Activated T-cell treated with anti-CD3 and anti-CD28 coated beads for 24 hours (primary cell): ENCODE results near the gene OR14C36.
"Not testable (repeated sequence)": the region's sequence is repeated elsewhere in the genome, so short reads cannot be mapped to it uniquely, and the experiment has no call there.

ENCODE experiments used
- DNase-seq: peaks from one replicate; pipeline ENCODE4 v3.0.0-alpha.2; 2020; ENCODE audit warnings: low read depth

The OR14C36 gene, protein sequence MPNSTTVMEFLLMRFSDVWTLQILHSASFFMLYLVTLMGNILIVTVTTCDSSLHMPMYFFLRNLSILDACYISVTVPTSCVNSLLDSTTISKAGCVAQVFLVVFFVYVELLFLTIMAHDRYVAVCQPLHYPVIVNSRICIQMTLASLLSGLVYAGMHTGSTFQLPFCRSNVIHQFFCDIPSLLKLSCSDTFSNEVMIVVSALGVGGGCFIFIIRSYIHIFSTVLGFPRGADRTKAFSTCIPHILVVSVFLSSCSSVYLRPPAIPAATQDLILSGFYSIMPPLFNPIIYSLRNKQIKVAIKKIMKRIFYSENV

DNA sequence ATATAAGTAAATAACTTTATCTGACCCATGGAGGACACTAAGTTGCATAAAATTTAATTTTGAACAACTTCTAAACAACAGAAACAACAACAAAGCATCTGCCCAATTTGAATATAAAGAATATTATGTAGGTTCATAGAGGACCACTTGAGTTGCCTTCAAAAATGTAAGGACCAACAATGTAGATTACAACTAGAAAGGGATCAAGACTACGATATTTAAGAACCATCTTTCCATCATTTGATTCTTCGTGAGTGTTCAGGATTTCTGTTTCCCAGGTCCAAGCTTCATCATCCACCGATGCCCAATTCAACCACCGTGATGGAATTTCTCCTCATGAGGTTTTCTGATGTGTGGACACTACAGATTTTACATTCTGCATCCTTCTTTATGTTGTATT, at the start of gene OR14C36:
OR14C36 (plus strand) TSS at position 301 of the 400 bp plus-strand sequence; CDS start at position 301, 0 bp downstream.
- no peak for DNase-seq

DNA sequence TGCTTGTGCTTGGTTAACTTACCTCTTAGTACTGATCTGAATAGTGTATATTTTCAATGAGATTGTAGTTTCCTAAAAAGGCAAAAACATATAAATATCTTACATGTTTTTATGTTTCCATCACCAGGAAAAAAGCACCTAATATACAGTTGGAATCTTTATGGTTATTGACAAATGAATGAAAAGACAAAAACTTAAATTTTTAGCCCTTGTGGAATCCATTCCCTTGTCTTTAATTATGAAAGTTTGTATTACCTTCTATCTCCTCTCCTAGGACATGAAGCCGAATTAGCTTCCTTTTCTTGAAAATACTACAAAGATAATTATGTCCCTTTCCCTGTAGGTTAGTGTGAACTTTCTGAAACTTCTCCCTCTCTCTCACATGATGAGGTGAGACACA, 45.3 kb upstream of the OR14C36 start, which contains the start of gene OR2T12:
OR2T12 (minus strand) TSS at position 101 of the 400 bp plus-strand sequence. CDS start 7,846 bp downstream, outside the sequence.
- DNase-seq: no peak

DNA sequence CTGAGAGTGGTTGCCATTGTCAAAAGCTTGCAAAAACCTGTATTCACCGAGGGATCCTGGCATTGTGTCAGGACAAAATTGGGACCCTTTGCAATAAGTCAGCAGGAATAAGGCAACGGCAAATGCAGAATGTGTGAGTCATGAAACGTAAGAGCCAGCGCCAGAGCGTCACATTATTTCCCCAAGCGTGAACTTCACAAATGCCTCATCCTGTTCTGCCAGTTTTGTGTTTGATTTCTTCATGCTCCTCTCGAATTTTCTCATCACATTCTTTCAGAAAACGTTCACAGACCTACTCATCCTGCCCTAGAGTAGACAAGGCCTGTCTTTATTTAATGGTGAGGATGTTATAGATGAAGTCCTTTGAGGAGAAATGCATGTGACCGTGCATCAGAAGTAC, 42.9 kb upstream of the OR14C36 start:
- DNase-seq: not testable (repeated sequence)

DNA sequence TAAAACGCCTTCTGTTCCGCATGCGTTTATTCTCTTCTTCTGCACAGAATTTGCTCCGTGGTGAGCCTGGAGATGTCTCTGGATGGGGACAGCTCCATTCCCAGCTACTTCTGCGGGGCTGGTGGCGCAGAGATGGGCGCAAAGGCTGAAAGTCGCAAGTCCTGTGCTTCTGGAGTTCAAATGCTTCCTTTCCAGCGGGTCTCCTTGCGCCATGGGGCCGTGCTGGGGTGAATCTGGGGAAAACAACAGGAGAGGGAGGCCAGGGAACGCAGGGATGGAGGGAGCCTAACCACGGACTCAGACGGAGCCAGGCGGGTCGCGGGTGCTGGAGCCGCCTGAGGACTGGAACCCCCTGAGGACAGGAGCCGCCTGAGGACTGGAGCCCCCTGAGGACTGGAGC, 42.5 kb upstream of the OR14C36 start:
- no peak for DNase-seq

DNA sequence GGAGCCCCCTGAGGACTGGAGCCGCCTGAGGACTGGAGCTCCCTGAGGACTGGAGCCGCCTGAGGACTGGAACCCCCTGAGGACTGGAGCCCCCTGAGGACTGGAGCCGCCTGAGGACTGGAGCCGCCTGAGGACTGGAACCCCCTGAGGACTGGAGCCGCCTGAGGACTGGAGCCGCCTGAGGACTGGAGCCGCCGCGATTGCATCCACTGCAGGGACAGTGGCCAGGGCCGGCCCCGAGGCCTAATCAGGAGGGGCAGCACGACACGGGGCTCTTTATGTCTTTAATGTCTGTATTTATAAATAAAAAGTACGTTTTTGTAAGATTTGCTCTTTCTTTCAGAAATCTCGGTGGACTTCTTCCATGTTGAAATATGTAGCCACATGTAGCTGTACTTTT, 41.8 kb upstream of the OR14C36 start:
- not testable (repeated sequence) for DNase-seq

DNA sequence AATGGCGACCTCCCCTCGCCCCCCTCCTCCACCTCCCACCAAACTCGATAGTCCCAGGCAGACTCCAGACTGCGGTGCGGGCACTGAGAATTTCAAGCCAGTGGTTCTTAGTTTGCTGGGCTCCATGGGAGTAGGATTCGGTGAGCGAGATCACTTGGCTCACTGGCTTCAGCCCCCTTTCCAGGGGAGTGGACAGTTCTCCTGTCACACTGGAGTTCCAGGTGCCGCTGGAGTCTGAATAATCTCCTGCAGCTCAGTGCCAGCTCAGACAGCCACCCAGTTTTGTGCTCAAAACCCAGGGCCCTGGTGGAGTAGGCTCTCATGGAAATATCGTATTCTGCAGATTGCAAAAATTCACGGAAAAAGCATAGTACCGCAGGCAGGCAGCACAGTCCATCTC, 31.8 kb upstream of the OR14C36 start:
- no peak for DNase-seq

DNA sequence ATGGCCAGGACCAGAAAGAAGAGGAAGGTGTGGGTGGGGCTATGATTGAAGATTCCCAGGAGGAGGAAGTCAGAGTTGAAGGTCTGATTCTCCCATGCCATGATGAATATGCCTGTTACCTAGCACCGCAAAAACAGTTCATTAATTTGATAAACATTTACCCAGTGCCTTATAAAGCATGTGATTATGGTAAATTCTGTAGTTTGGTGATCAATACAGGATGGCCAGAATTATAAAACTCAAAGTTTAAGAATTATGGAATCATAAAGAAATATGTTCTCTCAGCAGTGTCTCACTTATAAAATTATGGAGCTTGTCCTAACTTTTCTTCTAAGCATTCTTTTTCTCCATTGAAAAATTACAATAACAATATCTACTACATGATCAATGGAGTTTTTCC, 24.1 kb upstream of the OR14C36 start, which contains the start of gene OR2M7:
OR2M7 (minus strand) TSS at position 101 of the 400 bp plus-strand sequence; CDS start at position 101, 0 bp downstream.
- no peak for DNase-seq

DNA sequence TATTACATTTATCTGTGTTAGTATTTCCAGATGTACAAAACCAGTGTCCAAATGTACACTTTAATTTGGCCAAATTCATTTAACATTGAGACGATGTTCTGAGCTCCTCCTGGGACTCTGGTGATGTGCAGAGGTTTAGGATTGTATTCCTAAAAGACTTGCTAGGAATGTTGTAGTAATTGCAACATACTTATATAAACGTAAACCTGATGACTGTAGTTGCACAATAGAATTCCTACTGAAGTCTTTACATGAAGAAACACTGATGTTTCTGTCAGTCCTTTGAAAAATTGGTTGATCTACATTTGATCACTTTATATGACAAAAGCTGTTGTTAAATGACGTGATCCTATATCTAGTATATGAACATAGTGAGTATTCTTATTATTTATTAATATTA, 5.1 kb upstream of the OR14C36 start:
- no peak for DNase-seq

DNA sequence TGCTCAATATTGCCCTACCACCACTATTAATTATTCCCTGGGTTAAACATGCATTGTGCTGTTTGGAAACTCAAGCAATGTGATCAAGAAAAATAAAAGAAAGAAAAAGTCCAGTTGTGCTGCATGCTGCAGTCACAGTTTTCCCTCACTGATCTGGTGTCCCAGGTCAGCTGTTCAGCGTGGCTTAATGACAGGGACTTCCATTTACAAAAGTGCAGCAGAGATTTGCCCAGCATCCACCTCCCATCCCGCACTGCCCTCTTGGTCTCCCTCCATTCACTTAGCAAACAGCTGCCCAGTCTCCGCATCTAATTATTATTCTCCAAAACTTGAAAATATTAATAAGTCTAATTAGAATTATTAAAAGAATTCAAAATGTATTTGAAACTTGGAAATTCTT, 10.8 kb downstream of the OR14C36 start:
- no peak for DNase-seq

DNA sequence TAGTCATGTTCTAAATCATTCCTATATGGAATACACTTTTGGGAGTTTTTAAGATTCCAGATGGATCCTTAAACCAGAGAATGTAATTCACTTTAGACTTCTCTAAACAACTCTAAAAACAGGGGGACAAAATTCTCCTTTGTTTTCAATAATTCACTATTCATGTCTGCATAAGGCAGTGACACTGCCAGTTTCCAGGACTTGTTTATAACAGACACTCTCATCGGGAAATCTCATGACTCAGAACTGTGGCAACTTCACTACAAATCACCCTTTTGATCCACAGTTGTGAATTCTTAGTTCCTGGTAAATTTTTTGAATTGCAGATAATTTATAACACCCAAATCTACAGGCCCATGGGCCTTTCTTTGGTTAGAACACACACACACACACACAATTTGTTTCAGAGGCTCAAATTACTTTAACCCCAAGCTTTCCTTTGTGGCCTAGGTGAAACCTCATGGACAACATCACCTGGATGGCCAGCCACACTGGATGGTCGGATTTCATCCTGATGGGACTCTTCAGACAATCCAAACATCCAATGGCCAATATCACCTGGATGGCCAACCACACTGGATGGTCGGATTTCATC, 12.6 kb downstream of the OR14C36 start, which contains the start of gene OR2T4:
OR2T4 (plus strand) TSS at position 545 of the 595 bp plus-strand sequence; CDS start at position 545, 0 bp downstream.
- DNase-seq: no peak

DNA sequence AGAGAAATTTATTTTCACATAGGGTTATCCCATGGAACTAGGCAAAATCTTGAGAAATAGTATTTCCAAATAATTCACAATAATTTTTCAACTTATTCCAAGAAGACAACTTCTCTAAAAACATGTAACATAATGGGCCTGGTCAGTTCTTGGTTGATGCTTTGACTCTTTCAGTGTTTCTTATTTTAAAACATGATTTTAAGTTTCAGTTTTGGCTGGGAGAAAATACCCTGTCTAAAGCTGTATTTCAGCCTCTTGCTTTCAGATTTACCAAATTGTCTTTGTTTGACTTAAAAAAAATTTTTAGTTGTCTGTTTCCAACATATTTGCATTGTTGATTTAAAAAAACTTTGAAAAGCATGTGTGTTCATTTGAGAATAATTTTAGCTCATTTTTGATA, 18.0 kb downstream of the OR14C36 start:
- DNase-seq: no peak

DNA sequence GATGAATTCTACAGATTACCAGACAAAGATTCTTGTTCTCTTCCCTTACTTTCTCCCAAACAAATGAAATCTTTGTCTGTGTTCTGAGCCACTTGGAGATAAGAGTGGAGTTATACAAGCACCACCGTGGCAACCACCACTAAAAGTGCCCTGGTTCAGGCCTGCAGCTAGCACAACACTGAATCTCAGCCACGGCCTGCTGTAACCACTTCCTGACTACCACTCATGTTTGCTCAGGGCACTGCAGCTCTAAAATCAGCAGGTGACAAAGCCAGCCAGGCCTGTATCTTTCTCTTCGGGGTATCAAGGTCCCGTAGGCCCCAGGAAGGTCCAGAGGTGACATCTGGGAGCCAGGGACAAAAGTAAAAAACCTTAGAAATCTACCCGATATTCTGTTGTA, 23.8 kb downstream of the OR14C36 start:
- DNase-seq: no peak

DNA sequence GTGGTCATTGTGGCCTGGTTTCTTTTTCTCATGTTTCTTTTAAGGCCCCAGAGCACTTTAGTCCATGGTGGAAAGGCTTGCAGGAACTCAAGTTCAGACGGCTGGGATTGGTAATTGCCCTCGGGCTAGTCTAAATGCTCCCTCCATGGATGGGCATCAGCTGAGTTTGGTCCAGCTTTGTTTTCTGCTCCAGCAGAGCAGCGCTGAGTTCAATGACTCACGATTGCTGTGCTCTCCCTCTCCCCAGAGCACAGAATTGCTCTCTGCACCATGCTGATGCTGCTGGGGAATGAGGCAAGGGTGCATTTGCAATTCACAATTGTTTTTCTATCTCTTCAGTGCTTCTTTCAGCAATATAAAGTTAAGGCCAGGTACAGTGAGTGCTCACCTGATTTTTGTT, 25.2 kb downstream of the OR14C36 start:
- DNase-seq: no peak

DNA sequence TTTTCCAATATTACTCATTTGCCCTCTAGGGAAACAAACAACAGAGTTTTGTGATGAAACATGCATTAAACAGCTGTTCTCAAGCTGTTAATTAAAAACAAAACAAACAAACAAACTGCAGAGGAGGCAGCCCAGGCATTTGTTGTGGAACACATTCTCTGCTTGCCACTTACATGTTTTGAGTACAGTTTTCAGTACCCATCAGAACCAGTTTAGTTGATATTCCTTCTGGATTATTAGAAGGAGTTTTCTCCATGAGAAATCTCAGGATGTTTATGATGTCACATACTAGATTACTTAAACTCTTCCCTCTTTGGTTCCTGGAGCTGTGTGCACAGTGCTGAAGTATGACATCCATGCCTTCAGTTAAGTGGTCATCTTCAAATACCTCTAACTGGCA, 26.9 kb downstream of the OR14C36 start, which contains the start of gene OR2T6:
OR2T6 (plus strand) TSS at position 301 of the 400 bp plus-strand sequence. CDS start 11,863 bp downstream, outside the sequence.
- no peak for DNase-seq

DNA sequence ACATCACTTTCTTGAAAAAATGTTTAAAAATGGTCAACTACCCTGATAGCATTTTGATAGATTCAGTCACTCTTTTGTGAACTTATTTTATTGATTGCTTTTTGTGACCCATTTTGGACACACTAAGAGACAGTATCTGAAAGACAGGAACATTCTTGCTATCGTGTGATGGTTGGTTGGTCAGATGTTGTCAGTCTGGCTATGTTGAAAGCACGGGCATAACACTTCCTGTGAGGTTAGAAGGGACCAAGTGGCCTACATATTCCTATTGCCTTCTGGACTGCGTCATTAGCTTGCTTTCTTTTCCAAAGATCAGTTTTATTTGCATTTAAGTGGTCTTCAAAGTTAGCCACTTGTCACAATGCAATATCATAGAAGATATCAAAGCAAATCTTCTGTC, 28.3 kb downstream of the OR14C36 start:
- DNase-seq: no peak

DNA sequence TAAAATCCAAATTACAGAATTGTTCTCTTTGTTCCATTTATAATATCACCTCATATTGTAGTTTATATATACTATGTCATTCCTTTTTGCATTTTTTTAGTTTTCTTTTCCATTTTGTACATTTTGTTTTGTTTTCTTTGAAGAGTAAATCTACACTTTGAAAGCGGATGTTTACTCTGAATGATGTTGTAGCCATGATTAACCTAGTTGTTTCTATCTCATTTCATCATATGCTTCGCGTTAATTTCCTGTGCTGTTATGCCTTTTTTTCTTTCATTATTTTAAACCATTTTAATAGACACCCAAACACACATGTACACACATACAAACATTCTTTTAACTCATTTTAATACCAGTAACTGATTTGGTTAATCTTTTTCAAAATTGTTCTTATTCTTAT, 32.3 kb downstream of the OR14C36 start:
- DNase-seq: no peak

DNA sequence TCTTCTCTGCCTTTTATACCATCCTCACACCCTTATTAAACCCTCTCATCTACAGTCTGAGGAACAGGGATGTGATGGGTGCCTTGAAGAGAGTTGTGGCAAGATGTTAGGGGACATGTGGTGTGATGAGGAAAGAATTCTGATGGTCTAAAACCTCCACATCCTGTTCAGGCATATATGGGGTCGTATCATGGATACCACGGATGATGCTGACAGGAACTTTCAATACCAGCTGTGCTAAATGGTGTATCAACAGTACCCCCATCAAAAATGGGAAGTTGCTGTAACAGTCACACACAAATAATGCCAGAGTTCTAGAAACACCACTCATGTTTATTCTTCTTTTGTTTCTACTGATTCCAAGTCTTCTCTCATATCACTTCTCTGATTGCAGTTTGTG, 39.9 kb downstream of the OR14C36 start:
- DNase-seq: no peak

DNA sequence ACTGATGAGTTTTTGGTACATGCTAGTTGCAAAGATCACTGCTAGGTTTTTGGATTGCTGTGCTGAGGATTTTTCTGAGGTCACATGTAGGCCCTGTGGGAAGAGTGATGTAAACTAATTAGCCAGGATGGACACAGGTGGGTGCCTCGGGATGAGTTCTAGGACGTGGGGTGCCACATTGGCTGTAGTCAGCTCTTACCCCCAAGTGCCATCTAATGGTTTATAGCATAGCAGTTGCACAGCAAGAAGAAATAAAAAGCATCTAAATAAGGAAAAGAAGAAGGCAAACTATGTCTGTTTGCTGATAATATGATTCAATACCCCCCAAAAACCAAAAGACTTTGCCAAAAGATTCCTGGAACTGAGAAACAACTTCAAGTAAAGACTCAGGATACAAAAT, 44.5 kb downstream of the OR14C36 start:
- DNase-seq: no peak
